GM12865 (cell line): ENCODE results near the gene RAP1B.

Experiments
- DNase-seq: peaks from one replicate; pipeline ENCODE4 v3.0.0; 2010; ENCODE audit warnings: low read depth
- H3K4me3 ChIP-seq: 2 replicates; pipeline ENCODE4 v1.5.1; 2011; ENCODE audit warnings: mild to moderate bottlenecking, low read depth, low read length, control low read depth
- TF ChIP-seq, protein P1 (sequence below): IDR thresholded peaks from 2 replicates; pipeline ENCODE4 v1.5.1; 2011; ENCODE audit warnings: low read length, control low read depth, low read depth, inconsistent platforms; ENCODE audit not compliant: insufficient read depth; ENCODE audit errors: missing control alignments

Gene RAP1B

DNA sequence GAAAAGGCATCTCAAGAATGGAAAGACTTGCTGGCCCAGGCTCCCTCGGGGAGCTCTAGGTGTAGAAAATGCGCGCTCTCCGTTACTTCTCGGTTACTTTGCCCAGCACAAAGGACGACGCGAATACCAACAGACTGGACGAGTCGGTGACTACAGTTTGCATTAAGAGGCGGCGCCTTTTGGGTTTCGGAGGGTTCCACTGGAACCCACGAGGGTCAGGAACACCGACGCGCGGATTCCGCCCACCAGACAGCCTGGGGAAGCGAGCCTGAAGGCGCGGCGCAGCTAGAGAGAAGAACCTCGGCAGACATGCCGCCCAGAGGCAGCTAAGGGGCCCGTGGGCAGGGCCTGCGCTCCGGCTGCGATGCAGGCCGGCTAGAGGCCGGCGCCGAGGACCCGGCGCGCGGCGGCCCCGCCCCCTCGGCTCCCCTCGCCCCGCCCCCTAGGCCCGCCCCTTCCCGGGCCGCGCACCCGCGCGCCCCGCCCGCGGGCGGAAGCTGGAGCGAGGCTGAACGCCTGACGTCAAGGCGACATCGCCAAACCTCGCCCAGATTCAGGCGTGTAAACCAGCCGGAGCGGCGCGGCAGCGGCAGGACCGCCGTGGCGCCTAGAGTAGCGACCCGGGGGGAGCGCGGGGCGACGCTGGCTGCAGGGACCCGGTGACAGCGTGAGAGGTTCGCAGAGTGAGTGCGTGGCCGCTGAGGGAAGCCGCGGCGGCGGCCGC lies at the start of gene RAP1B:
RAP1B (plus strand) TSS at position 530 of the 724 bp plus-strand sequence. CDS start 37,826 bp downstream, outside the sequence.
- TF ChIP-seq, protein P1, sequence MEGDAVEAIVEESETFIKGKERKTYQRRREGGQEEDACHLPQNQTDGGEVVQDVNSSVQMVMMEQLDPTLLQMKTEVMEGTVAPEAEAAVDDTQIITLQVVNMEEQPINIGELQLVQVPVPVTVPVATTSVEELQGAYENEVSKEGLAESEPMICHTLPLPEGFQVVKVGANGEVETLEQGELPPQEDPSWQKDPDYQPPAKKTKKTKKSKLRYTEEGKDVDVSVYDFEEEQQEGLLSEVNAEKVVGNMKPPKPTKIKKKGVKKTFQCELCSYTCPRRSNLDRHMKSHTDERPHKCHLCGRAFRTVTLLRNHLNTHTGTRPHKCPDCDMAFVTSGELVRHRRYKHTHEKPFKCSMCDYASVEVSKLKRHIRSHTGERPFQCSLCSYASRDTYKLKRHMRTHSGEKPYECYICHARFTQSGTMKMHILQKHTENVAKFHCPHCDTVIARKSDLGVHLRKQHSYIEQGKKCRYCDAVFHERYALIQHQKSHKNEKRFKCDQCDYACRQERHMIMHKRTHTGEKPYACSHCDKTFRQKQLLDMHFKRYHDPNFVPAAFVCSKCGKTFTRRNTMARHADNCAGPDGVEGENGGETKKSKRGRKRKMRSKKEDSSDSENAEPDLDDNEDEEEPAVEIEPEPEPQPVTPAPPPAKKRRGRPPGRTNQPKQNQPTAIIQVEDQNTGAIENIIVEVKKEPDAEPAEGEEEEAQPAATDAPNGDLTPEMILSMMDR: no peak
- peak; percentile 95 for DNase-seq
- peak within 1 kb of the TSS; percentile 79 for H3K4me3 ChIP-seq

DNA sequence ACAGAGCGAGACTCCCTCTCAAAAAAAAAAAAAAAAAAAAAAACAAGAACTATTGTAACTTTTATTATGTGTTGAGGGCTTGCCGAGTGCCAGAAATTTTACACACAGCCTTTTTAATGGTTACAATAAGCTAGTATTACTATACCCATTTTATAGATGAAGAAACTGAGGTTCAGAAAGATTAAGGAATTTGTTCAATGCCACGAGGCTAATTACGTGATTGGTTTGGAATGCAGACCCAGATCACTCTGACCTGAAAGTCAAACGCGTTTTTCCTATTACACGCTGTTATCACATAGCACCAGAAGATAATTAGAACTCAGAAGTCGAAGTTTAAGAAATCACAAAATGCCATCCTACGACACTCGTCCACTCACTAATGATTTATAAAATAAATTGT lies 48.9 kb upstream of the RAP1B start:
- TF ChIP-seq, protein P1: no peak
- no peak overlapping the region for H3K4me3 ChIP-seq
- DNase-seq: no peak

DNA sequence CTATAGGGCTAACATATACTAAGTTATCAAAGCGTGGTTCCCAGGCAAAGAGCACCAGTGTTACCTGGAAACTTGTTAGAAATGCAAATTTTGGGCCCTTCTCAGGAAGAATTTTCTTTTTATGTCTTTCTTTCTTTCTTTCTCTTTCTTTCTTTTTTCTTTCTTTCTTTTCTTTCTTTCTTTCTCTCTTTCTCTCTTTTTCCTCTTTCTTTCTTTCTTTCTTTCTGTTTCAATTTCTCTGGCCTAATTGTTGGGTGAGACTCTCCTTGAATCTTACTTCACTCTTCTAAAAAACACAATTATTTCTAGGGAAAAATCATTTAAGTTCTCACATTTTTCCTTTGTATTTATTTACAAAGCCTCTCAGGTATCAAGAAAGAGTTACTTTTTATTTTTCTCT lies 46.5 kb upstream of the RAP1B start:
- DNase-seq: no peak
- no peak overlapping the region for H3K4me3 ChIP-seq
- TF ChIP-seq, protein P1: no peak

DNA sequence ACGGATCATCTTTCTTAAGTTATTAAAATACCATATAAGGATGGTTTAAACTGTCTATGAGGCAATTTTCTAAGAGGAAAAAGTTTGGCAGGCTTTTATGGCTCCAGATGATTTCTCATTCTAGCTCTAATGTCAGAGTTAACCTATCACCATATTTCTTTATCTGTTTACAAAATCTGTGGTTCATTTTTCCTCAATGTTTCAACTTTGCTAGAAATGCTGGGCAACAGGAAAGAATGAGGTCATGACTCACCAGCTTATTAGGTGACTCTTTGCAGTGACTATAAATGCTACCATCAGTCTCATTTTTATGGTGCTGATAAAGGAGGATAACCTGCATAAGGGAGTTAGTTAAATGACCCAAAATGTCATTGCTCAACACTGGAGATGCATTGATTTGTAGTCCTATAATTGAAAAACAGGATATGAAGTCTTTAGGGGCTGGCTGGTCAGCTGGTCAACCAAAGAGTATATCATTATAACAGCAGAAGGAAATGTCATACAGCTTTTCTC lies 45.3 kb upstream of the RAP1B start:
- no peak for DNase-seq
- no peak overlapping the region for H3K4me3 ChIP-seq
- TF ChIP-seq, protein P1: no peak

DNA sequence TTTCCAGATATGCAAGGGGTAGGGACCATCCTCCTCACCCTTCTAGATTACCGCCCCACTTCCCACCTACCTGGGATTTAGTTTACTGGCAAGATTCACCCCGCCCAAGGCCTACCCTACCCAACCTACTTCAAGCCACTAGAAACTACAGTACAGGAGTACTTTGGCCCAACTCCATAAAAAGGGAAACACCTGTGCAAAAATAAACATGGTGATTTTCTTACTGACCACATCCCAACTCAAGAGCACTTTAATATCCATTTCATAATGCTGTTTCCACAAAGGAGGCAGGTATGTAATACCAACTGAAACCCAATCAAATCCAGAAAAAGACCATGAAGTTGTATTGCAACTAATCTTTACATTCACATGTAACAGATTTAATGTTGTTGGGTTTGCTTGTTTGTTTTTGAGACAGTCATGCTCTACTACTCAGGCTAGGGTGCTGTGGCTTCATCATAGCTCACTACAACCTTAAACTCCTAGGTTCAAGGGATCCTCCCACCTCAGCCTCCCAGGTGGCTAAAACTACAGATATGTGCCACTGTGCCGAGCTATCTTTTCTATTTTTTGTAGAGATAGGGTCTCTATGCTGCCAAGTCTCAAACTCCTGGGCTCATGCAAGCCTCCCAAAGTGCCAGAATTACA lies 41.7 kb upstream of the RAP1B start:
- no peak for DNase-seq
- H3K4me3 ChIP-seq: no peak overlapping the region
- TF ChIP-seq, protein P1: no peak

DNA sequence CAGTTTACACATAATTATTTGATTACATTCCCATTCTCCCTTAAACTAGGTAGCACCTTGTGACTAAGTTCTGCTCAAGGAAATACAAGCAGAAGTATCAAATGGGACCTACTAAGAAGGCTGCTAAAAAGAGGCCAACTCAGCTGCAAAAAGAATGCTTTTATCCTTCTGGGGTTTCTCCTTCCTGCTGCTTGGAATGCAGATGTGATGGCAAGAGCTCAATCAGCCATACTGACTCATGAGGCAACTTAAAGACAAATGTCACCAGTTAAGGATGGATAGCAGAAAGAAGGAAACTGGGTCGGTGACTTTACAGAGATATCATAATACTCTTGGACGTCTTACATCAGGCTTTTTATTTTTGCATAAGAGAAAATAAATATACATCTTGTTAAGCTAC lies 38.0 kb upstream of the RAP1B start:
- H3K4me3 ChIP-seq: no peak overlapping the region
- TF ChIP-seq, protein P1: no peak
- no peak for DNase-seq

DNA sequence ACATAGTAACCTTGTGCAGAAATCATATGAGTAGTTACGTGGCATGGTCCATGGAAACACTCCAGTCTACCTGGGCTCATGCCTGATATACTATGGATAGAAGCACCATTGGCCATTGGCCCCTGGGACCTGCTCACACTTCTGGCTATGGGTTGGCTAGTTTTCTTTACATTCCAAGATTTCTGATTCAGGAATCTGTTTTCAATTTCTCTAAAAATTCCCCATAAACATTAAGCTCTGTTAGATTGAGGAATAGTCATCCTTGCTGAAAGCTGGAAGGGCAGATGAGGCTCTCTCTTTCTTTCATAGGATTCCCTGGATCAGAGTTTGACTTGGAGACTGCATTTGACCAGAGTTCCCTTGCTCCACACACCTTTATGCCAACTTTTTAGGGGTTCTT lies 37.3 kb upstream of the RAP1B start:
- TF ChIP-seq, protein P1: no peak
- DNase-seq: no peak
- H3K4me3 ChIP-seq: no peak overlapping the region
